GM12874 (cell line): ENCODE results near the gene PFN1.

Experiments used
- CTCF ChIP-seq: IDR thresholded peaks from 2 replicates; pipeline ENCODE4 v1.5.1; 2011; ENCODE audit warnings: low read depth, mild to moderate bottlenecking, control low read depth, low read length, moderate library complexity; ENCODE audit not compliant: insufficient read depth

The PFN1 gene

GRCh38 chr17:4953451-4953961 lies 5.2 kb upstream of the PFN1 start:
- TF ChIP-seq CTCF: no peak

DNA sequence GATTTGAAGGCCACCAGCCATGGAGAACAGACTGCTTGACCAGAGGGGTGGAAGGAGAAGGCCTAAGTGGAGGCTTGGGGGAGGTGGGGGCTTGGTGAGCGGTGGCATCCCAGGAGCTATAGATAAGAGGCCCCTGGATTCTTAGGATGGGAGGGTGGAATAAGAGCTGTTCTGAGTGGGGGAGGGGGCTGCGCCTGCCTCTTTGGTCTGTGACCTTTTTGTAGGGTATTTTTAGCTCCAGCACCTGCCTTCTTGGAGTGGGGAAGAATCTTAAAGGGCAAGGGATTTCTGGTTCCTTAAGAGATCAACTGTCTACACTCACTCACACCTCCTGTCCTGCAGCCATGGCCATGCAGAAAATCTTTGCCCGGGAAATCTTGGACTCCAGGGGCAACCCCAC lies 3.2 kb upstream of the PFN1 start:
- no peak for TF ChIP-seq CTCF

- no peak for TF ChIP-seq CTCF
Measured at GRCh38 chr17:4950746-4951204, 2.4 kb upstream of the PFN1 start, which contains the start of gene ENO3. Gene ENO3 (plus strand): TSS chr17:4951119. CDS start chr17:4951830, 711 bp downstream.

GRCh38 chr17:4950075-4950745 lies 1.9 kb upstream of the PFN1 start:
- TF ChIP-seq CTCF: no peak

- TF ChIP-seq CTCF: no peak
Measured at GRCh38 chr17:4949321-4950074, 1.2 kb upstream of the PFN1 start.

GRCh38 chr17:4948931-4949320 lies 596 bp upstream of the PFN1 start:
- no peak for TF ChIP-seq CTCF

DNA sequence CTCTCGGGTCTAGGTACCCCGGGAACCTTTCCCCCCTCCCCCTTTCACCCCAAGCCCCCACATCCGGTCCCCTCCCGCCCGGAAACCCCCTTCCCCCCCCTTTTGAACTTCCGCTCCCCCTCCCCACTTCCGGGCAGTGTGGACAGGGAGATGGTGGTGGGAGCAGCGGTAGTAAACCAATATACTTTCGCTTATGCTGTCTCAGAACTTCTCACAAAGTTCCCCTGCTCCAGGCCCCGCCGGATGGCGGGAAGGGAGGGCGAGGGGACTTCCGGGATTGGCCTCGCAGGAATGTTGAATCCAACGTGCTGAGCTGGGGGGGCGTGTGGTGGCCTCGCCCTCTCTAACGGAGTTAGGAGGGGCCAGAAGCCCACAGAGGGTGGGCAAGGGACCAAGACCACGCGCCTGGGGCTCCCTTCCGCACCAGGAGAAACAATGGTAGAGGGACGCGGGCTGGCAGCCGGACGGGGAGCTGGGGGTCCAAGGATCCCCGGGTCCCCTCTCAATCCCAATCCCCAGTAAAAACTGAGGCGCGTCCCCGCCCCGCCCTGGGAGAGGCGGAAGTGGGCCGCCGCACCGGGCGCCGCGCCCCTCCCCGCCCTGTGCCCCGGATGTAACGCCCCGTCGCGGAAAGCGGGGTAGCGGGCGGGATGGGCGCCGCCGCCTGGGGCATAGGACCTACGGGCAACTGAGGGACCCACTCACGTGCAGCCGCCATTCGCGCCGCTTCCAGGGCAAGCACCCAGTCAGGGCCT lies 742 bp downstream of the PFN1 start:
- no peak for TF ChIP-seq CTCF
